Measurements from ENCODE around the gene R3HDM2. TPM values are rescaled to one million over a fixed set of nuclear protein-coding genes. Genes with fewer than 3 reads are reported as not detected.

Gene R3HDM2
- total and polyA plus RNA-seq, 2 donors from 2014 or later = 16.5 to 67.3 TPM

- H3K9me3 ChIP-seq (ENCODE audit: control insufficient read depth in 2 of 3, insufficient read depth in 1 of 3, low read length in 3 of 3) = no peaks in the 10 kb centered on the region
- no peak overlapping the region for H3K4me3 ChIP-seq (ENCODE audit: low read length in 3 of 3)
- FAIRE-seq (no peak), DNase-seq (peak in 1 of 5 donors; percentile 53)
- no peaks in the 10 kb centered on the region for H3K36me3 ChIP-seq (ENCODE audit: control insufficient read depth in 2 of 3, insufficient read depth in 3 of 3, low read length in 3 of 3)
- TF ChIP-seq, protein P1, sequence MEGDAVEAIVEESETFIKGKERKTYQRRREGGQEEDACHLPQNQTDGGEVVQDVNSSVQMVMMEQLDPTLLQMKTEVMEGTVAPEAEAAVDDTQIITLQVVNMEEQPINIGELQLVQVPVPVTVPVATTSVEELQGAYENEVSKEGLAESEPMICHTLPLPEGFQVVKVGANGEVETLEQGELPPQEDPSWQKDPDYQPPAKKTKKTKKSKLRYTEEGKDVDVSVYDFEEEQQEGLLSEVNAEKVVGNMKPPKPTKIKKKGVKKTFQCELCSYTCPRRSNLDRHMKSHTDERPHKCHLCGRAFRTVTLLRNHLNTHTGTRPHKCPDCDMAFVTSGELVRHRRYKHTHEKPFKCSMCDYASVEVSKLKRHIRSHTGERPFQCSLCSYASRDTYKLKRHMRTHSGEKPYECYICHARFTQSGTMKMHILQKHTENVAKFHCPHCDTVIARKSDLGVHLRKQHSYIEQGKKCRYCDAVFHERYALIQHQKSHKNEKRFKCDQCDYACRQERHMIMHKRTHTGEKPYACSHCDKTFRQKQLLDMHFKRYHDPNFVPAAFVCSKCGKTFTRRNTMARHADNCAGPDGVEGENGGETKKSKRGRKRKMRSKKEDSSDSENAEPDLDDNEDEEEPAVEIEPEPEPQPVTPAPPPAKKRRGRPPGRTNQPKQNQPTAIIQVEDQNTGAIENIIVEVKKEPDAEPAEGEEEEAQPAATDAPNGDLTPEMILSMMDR (IDR thresholded peaks at IDR 0.05; ENCODE audit: borderline replicate concordance, extremely low read depth, insufficient read depth) = no peak
- H3K27ac ChIP-seq (ENCODE audit: low read depth in 2 of 2, low read length in 2 of 2) = no peak overlapping the region
- H3K4me1 ChIP-seq (ENCODE audit: control insufficient read depth in 2 of 3, insufficient read depth in 2 of 3, low read depth in 1 of 3, low read length in 3 of 3) = peaks cover 3 to 28% (median 4%) of the 10 kb centered on the region in 3 donors
- peaks cover 21% of the 10 kb centered on the region for H3K27me3 ChIP-seq (ENCODE audit: control insufficient read depth, insufficient read depth, low read length)
- intact Hi-C loops (cut with DNase I) = no loop called here
- H3K9ac ChIP-seq (ENCODE audit: low read length in 3 of 3) = no peak overlapping the region
Measured at GRCh38 chr12:57244312-57244696, 186.5 kb downstream of the R3HDM2 start.

DNA sequence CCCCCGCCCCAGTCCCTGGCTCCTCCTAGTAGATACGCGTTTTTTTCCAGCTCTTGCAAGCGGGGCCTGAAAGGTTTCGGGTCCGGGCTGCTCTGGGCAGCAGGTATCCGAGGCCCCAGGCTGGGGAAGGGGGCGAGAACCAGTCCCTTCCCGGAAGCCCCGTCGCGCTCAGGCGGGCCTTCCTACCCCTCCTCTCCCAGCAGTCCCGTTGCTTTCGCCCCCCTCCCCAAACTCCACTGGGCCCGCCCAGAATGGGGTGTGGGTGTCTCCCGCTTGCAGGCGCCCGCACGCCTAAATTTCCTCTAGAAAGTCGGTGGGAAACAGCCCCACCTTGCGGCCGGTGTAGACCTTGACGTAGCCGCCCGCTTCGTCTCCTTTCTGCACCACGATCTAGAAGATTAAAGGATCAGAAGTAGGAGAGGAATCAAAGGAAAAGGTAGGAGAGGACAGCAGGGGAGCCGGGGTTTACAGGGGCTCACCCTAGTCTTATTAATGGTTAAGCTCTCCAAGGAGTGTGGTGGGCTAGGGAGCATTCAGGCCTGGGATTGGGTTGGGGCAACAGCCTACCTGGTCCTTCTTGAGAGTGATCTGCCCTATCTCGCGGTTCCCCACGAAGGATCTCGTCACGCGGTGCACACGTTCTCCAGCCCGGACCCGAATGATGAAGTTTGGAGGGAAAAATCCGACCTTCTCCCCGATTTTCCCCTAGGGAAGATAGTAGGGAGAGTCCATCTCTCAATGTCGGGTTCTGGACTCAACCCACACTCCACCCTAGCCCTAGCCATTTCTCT lies 187.1 kb downstream of the R3HDM2 start:
- DNase-seq (peak; percentile 87 to 92 (median 90)), FAIRE-seq (no peak)
- Histone ChIP-seq H3K27me3 (ENCODE audit: control insufficient read depth, insufficient read depth, low read length) (peaks cover 23% of the 10 kb centered on the region), H3K4me1 (ENCODE audit: control insufficient read depth in 2 of 3, insufficient read depth in 2 of 3, low read depth in 1 of 3, low read length in 3 of 3) (peaks cover 3 to 31% (median 4%) of the 10 kb centered on the region in 3 donors), H3K9me3 (ENCODE audit: control insufficient read depth in 2 of 3, insufficient read depth in 1 of 3, low read length in 3 of 3) (no peaks in the 10 kb centered on the region), H3K9ac (ENCODE audit: low read length in 3 of 3) (no peak overlapping the region), H3K4me3 (ENCODE audit: low read length in 3 of 3) (peak overlapping the region in 1 of 3 donors; percentile 41), H3K36me3 (ENCODE audit: control insufficient read depth in 2 of 3, insufficient read depth in 3 of 3, low read length in 3 of 3) (no peaks in the 10 kb centered on the region), H3K27ac (ENCODE audit: low read depth in 2 of 2, low read length in 2 of 2) (no peak overlapping the region)
- TF ChIP-seq, protein P1 (IDR thresholded peaks at IDR 0.05; ENCODE audit: borderline replicate concordance, extremely low read depth, insufficient read depth) = peak; percentile 72
- intact Hi-C loops (cut with DNase I) = no loop called here

DNA sequence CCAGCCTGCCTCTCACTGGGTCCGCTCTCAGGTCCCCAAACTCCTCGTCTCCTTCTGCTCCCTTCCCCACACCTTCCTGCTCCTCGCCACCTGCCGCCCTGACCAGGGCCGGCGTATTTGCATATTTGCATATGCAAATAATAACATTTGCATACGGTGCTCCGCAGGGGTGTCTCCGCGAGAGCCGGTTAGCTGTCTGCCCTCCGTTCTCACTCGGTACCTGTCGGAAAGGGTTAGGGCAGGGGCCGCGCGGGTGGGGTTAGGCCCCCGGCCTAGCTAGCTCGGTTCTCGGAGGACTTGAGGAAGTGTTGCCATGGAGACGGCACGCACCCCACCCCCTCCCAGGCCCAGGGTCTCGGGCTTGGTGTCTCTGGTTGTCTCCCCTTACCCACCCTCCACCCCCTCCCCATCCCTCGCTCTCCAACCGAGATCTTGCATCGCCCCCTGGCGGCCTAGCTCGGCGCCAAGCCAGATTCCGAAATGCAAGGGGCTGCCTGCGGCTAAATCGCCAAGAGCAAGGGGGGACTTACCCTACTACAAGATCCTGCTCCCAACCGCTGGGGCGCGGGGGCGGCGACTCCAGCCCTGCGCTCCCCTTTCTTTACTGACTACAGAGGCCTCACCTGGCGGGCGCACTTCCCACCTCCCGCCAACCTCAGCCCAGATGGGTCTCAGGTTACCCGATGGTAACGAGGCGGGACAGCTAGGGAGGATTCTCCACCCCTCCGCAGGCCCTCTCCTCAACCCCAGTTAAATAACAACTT lies 188.0 kb downstream of the R3HDM2 start:
- peak overlapping the region in 1 of 3 donors; percentile 41 for H3K4me3 ChIP-seq (ENCODE audit: low read length in 3 of 3)
- peaks cover 27% of the 10 kb centered on the region for H3K27me3 ChIP-seq (ENCODE audit: control insufficient read depth, insufficient read depth, low read length)
- TF ChIP-seq, protein P1 (IDR thresholded peaks at IDR 0.05; ENCODE audit: borderline replicate concordance, extremely low read depth, insufficient read depth) = peak; percentile 56
- peaks cover 3 to 35% (median 4%) of the 10 kb centered on the region in 3 donors for H3K4me1 ChIP-seq (ENCODE audit: control insufficient read depth in 2 of 3, insufficient read depth in 2 of 3, low read depth in 1 of 3, low read length in 3 of 3)
- no peaks in the 10 kb centered on the region for H3K9me3 ChIP-seq (ENCODE audit: control insufficient read depth in 2 of 3, insufficient read depth in 1 of 3, low read length in 3 of 3)
- no peak overlapping the region for H3K27ac ChIP-seq (ENCODE audit: low read depth in 2 of 2, low read length in 2 of 2)
- H3K36me3 ChIP-seq (ENCODE audit: control insufficient read depth in 2 of 3, insufficient read depth in 3 of 3, low read length in 3 of 3) = no peaks in the 10 kb centered on the region
- DNase-seq = peak; percentile 87 to 95 (median 93)
- peak overlapping the region in 1 of 3 donors; percentile 7 for H3K9ac ChIP-seq (ENCODE audit: low read length in 3 of 3)
- FAIRE-seq = no peak
- intact Hi-C loops (cut with DNase I) = no loop called here
